LoVo (cell line): ENCODE results near the gene HOXD8.

Experiments used
- DNase-seq: peaks from one replicate; pipeline ENCODE4 v3.0.0-alpha.2; 2016; ENCODE audit warnings: low spot score

The HOXD8 gene

DNA sequence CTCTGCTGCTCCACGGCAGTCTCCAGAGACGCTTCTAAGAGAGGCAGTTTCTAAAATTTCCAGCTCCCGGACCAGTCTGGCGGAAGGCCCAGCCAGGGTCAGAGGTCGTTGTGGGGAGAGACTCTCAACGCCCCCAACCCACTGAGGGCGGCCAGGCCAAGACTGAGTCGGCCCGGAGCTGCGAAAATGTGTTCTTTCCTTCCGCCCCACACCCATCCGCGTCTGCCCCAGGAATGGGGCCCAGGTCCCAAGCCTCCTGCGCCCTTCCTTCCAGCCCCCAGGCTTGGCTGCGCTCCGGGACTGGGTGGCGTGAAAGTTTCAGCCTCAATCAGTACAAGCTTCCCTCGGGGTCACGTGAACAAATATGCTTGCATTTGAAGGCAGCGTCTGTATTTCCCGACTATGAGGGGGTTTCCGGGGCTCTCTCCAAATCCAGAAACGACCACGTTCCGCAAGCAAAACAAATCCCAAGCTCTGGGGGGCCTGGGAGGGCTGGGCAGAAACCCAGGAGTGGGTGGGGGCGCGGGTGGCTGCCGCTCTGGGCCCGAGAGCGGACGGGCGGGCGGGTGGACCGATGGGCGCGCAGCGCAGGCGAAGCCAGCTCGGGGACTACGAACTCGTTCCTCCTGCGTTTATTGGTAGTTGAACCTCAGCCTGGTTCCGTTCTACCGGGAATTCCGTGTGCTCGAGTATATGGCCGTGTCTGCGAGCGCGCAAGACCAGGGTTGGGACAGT lies 30.9 kb downstream of the HOXD8 start:
- no peak for DNase-seq

DNA sequence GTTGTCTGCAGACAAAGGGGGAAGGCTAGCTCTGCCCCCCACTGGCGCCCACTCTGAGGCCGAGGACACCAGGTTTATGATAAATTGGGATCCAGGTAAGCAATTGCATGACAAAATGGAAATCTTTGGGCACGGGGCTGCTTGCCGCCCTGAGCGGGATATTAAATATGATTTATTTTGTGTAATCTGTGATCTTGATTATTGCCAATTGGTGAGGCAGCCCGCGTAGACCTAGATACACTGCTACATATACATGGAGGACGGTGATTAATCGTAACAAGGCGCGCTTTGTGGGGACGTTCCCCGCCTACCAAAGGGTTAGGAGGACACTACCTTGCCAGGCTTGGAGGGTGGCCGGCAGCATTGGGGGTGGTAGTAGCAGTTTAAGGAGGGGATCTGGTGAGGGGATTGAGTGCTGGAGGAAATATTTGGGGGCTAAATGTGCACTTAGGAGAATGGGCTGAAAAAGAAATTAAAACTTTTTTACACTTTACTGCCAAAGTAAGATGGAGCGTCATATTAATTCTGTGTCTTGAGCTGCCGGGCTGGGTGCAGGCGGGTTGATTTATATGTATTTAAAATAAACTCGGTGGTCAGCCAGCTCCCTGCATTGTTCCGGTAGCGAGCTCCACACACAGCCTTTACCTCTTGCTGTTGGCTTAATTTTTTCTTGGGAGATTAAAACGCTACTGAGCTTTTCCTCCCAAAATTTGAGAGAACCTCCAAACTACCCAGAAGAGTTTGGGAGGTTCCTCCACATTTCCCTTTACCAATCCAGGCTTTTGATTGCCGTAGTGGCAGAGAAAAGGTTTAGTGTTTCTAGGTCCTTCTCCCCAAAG lies 31.7 kb downstream of the HOXD8 start:
- DNase-seq = no peak

DNA sequence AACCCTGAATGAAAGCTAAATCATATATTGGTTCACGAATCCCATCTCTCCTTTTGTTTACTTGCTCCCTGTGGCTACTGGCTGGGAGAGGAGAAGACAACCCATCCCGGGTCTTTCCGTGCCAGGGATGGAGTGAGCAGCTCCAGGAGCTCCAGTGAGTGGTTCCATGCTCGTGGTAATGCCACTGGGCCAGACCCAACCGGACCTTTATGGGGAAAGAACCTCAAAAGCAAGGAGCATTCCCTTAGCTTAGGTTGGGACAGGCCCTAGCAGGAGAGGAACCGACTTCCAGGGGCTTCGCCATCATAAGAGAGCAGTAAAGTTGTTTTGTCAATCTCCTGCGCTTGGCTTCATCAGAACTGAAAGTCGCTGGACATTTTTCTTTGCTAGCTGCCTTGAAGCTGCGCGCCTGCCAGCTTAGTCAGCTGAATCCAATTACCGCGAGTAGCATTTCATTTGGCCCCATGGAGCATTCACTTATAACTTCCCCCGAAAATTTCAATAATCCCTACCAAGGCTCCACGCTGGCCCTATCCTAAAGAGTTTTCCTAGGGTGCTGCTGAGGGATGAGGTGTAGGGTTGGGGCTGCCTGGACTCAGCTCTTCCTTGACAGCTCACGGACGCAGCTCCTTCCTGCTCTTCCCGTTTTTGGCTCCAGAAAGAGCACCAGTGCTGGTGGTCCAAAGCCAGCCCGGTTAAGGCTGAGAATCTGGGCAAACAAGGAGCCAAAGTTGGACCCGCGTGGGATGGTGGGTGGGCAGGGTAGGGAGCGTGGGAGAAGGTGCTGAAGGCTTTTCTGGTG lies 32.5 kb downstream of the HOXD8 start:
- DNase-seq = no peak

DNA sequence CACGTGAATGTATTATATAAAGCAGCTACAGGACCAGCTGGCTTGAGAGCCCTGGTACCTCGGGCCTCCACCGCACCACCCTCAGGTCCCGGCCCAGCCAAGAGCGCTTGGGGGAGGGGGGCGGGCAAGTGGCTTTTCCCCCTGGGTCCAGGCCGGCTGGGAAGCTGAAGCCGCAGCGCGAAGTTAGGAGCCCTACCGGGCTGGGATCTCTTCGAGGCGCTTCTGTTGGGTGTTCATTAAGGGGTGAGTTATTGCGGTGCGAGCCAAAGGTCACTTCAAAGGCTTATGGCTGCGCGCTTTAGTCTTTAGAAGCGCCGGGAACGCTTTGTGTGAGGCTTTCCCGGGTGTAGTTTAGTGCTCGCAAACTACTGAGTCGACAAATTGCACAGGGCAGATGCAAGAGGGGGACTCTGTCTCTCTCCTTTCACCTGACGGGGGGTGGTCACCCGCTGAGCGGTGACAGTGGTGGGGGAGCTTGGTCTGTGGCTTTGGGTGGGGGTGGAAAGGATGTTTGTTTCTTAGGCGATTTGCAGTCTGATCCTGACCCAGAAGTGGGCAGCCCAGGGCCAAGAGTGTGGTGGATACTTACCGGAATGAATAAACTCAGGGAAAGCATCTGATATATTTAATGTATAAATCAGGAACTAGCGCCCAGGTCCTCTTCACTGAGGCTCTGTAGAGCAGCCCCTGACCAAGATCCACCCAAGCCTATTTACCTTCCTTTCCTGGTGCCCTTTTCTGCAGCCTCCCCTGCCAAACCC lies 33.6 kb downstream of the HOXD8 start:
- no peak for DNase-seq

DNA sequence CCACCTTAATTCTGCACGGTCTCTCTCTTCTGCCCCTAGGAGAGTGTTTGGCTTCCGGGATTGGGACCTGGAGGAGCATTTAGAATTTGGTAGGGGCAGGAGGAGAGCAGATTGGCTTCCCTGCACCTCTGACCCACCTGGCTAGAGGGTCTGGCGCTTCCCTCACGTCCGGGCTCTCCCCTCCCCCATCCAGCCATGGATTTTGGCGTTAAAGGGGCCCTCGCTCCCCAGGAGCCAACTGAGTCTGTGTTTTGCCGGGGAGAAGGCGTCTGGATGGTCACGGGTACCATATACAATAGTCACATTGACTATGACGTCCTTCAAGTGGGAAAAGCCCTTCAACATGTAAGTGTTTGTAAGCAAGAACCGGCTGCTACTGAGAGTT lies 34.2 kb downstream of the HOXD8 start:
- DNase-seq = no peak

DNA sequence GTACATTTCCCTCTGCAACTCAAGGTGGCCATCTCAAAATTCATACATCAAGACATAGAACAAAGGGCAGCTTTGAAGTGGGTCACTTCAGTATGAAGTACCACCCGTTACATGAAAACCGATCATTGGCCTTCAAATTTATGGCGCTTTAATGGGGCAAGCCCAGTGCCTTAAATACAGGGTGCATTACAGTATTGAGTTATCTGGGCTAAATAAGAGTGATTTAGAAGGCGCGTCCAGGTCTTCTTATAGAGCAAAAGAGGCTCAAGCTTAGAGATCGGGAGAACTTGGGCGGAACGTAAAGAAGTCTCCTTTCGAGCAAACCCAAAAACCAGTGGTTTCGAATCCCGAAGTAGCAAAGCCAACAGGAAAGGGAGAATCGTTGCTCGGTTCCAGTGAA lies 34.7 kb downstream of the HOXD8 start:
- DNase-seq = no peak

DNA sequence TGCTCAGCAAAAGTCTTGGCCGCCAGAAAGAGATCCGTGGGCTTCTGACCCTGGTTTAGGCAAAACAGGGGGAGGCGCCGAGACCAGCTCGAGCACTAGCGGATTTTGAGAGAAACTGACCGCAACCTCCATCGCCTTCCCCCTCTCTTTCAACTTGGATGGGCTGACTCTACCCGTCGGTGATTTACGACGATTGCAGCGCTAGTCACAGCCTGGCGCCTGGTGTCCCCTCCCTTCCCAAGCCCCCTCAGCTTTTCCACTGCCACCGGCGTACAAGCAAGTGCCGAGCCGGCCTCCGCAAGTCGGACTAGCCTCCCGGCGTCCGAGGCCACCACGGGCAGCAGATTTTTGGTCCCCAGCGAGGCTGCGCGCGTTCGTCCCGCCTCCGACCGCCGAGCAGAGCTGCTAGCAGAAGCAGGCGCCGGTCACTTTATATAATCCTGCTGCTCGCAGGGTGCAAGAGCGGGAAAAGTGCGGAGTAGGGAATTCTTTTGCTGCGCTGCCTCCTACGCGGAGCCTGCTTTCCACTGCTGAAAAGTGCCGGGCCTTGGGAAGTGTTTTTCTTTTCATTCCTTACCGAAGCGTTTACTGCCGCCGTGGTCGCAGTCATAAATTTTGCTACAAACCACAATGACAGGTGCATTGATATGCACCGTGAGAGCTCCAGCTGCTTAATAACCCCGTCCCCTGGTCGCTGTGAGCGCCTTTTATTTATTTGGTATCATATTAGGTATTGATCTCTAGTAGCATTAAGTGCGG lies 35.3 kb downstream of the HOXD8 start:
- DNase-seq = no peak

DNA sequence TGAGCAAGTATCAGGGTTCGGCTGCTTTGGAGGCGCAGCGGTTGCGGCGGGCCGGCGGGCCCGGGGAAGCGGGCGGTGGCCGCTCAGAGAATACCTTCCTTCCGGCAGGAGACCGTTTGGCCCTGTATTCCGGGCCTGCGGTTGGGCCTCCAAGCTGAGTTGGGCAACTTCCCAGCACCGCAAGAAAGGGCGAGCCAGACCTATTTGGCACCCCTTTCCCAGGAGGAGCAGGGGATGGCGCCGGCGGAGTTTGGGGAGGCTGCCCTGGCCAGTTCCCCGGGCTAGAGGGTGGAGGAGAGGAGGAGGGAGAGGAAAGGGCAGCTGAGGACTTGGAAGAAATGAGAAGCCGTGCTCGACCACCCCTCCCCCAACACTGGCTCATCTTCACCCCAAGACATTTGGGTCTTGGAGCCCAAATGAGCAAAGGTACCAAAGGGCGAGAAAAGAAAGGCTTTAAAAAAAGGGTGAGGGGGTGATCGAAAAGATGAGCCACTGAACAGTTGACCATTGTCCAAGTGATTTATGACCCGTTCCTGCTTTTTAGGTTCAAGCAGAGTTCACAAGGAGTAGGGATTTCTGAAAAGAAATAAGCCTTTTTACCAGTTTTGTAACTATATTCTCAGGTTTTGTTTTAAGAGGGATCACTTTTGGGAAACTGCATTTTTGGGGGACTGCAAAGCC lies 36.0 kb downstream of the HOXD8 start:
- no peak for DNase-seq

DNA sequence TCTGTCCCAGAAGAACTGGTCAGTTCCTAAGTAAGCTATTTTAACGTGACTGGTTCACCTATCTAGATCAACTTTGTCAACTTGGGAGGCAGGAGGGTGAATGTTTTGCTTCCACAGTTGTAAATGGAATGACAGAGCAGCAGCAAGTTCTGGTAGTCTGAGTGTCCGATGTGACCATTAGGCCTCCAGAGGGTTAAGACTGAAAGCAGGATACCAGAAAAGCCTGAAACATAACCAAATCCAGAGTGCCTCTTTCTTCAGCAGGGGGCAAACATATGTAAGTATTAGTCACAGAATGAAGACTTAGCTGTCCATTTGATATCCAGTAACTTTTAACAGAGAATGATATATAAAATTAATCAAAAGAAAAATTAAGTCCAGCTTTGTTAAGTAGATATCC lies 36.8 kb downstream of the HOXD8 start:
- DNase-seq = no peak

DNA sequence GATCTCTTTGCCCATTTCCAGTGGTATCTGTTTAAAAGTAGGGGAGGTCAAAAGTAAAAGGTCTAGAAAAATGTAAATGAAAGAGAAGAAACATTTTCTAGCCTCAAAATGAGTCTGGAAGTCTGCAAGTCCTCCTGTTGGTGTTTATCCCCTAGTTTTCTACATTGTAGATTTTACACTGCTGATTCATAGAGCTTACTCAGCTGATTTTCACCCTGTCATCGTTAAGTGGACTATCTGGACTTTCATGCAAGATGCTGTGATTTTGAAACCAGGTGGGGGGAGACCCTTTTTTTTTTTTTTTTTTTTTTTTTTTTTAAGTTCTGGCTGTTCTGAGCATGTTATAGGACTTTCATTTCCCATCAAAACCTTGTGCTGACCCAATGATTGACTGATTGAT lies 37.9 kb downstream of the HOXD8 start:
- no peak for DNase-seq

DNA sequence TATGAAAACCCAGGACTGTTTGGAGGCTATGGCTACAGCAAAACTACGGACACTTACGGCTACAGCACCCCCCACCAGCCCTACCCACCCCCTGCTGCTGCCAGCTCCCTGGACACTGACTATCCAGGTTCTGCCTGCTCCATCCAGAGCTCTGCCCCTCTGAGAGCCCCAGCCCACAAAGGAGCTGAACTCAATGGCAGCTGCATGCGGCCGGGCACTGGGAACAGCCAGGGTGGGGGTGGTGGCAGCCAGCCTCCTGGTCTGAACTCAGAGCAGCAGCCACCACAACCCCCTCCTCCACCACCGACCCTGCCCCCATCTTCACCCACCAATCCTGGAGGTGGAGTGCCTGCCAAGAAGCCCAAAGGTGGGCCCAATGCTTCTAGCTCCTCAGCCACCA lies 39.7 kb downstream of the HOXD8 start:
- no peak for DNase-seq

DNA sequence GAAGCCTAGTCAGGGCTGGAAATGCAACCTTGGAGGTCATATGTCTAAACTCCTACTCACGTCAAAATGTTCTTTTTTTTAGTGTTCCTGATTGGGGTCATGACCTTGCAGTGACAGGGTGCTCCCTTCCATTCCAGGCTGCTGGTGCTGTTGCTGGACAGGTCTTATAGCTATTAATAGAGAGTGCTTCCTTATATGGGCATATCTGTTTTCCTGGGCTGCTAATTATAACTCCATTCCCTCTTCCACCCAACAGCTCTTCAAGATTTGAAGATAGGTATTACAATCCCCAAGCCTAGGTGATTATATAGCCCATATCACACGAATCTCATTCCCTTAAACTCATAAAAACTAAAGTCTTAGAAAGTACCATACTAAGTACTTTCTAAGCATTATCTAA lies 40.2 kb downstream of the HOXD8 start:
- no peak for DNase-seq

DNA sequence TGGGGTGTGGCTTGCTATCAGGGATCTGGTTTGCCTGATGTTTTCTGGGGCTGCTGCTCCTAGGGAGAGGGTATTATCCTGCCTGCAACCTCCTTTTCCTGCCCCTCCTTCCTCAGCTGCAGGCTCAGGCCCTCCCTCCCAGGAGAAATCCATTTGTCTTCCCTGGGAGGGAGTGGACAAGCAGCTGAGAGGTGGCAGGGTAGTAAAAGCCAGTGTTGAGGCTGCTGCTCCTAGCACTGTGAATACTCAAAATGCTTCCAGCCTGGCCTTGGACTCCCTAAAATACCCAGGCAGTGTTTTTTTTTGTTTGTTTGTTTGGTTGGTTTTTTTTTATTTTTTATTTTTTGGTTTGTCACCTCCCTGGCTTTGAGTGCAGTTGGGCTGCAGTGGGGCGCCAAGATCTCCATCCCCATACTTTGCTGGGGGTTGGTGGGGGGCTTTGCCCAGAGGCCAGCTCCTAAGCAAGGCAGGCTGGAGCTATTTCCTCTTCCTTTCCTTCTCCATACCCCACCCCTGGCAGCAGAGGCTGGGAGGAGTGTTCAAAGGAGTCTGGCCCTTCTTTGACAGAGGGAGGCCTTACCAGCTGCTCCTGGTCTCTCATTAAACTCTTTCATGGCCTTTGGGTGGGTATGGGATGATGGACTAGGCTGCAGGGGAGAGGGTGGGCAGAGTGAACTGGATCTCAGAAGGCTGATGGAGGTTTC lies 41.2 kb downstream of the HOXD8 start:
- no peak for DNase-seq

DNA sequence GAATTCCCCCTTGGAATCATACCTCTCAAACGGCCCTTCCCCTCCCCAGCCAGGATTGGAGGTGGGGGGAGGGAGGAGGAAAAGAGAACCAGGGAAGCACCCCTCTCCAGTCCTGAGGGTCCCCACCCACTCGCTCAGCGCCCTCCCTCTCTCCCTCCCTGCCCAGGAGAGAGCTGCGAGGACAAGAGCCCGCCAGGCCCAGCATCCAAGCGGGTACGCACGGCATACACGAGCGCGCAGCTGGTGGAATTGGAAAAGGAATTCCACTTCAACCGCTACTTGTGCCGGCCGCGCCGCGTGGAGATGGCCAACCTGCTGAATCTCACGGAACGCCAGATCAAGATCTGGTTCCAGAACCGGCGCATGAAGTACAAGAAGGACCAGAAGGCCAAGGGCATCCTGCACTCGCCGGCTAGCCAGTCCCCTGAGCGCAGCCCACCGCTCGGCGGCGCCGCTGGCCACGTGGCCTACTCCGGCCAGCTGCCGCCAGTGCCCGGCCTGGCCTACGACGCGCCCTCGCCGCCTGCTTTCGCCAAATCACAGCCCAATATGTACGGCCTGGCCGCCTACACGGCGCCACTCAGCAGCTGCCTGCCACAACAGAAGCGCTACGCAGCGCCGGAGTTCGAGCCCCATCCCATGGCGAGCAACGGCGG lies 42.0 kb downstream of the HOXD8 start:
- DNase-seq = no peak

DNA sequence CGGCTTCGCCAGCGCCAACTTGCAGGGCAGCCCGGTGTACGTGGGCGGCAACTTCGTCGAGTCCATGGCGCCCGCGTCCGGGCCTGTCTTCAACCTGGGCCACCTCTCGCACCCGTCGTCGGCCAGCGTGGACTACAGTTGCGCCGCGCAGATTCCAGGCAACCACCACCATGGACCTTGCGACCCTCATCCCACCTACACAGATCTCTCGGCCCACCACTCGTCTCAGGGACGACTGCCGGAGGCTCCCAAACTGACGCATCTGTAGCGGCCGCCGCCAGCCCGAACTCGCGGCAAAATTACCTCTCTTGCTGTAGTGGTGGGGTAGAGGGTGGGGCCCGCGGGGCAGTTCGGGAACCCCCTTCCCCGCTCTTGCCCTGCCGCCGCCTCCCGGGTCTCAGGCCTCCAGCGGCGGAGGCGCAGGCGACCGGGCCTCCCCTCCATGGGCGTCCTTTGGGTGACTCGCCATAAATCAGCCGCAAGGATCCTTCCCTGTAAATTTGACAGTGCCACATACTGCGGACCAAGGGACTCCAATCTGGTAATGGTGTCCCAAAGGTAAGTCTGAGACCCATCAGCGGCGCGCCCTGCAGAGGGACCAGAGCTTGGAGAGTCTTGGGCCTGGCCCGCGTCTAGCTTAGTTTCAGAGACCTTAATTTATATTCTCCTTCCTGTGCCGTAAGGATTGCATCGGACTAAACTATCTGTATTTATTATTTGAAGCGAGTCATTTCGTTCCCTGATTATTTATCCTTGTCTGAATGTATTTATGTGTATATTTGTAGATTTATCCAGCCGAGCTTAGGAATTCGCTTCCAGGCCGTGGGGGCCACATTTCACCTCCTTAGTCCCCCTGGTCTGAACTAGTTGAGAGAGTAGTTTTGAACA lies 42.7 kb downstream of the HOXD8 start:
- no peak for DNase-seq

DNA sequence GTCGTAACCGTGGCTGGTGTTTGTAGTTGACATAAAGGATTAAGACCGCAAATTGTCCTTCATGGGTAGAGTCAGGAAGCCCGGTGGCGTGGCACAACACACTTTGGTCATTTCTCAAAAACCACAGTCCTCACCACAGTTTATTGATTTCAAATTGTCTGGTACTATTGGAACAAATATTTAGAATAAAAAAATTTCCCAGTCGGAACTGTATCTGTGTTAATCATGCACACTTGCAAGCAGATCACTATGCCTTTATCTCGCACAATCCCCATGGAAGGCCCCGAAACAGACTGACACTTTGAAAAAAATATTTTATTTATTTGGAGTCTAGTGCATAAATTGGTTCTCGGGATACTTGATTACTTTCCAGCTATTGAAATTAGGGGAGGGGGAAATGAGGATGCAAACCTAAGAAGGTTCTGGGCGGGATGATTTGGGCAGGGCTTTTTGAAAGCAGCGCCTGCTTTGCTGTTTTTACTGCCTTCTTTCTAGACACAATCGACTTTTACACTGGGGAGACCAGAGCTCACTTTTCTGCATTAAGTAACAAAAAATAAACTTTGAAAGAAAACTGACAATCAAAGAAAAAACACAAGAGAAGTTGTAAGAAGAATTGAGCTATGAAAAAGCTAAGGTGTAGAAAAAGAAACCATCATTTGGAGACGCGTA lies 43.5 kb downstream of the HOXD8 start:
- DNase-seq = no peak

DNA sequence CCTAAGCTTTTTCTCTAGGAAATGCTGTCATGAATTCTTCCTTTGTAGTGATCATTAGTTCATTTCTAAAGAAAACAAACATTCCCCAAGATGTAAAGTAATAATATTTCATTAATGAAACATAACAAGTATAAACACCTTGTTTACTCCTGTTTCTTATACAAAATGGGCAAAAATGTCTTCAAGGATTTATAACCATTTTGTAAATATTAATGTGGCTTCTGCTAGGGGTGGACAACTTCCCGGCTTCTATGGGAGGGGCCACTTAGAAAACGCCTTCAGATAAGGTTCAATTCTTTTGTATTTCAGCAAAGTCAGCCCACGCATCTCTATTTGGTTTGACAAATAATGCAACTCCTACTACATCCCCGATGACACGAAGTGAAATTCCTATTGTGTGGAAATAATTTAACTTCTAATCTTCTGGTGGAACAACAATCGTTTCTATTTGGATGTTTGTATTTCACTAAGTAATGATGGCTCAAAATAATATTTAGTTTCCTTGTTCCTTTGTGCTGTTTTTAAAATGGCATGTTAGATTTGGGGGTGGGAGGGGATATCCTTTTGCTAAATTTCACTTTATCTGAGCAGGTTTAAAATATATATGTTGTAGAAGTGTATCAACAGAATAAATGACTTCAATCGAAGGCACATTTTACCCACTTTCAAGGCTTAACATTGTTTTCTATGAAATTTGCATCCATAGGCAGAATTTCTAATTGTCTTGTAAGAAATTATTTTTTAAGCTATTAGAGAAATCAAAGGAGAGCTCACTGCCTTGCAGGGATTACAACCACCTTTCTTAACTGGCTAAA lies 44.3 kb downstream of the HOXD8 start:
- no peak for DNase-seq
